Measurements from ENCODE around the gene MCF2L.

- TF ChIP-seq CTCF (optimal IDR thresholded peaks at IDR 0.05 in 1 of 3, IDR thresholded peaks at IDR 0.05 in 1 of 3, conservative IDR thresholded peaks at IDR 0.05 in 1 of 3; ENCODE audit: extremely low read depth in 1 of 3, insufficient read depth in 2 of 3, low read length in 3 of 3) (no peak), EZH2 (IDR thresholded peaks at IDR 0.05; ENCODE audit: low read length) (no peak)
These were observed 74.1 kb downstream of the MCF2L start for GRCh38 chr13:113043001-113043630.

All from keratinocyte (primary cell).